NCI-H2029 treated with DMSO at 0.1 percent for 48 hours (cell line): ENCODE results near the gene SIPA1L3.

Experiments
- DNase-seq: peaks from one replicate; lab custom pipeline; 2025; lab: John Stamatoyannopoulos, UW

Gene SIPA1L3

DNA sequence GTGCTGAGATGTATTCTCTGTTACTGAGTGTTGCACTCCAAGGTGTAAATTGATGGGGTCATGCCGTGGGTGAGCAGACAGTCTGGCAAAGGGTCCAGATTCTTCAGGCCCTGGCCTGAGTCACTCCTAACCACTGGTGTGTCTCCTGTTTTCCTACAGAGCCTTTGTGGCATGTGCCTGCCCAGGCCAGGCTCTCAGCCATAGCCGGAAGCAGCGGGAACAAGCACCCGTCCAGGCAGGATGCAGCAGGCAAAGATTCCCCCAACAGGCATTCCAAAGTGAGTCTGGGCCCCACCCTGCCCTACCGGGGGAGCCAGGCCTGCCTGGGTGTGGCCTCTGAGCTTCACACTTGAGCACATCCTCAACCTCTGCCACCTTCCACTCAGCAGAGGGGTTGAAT lies 255.1 kb downstream of the SIPA1L3 start:
- DNase-seq = no peak

- DNase-seq = no peak
These were observed 255.6 kb downstream of the SIPA1L3 start for GRCh38 chr19:38162632-38163031.

- no peak for DNase-seq
These were observed 256.6 kb downstream of the SIPA1L3 start for GRCh38 chr19:38163419-38164290.

DNA sequence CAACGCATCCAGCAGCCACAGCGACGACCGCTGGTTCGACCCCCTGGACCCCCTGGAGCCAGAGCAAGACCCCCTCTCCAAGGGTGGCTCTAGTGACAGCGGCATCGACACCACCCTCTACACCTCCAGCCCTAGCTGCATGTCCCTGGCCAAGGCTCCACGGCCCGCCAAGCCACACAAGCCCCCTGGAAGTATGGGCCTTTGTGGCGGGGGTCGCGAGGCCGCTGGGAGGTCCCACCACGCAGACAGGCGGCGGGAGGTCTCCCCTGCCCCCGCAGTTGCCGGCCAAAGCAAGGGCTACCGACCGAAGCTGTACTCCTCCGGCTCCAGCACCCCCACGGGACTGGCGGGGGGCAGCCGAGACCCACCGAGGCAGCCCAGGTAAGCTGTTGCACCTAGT lies 257.5 kb downstream of the SIPA1L3 start:
- no peak for DNase-seq

GRCh38 chr19:38165335-38165734 lies 258.3 kb downstream of the SIPA1L3 start:
- no peak for DNase-seq

GRCh38 chr19:38168637-38169036 lies 261.6 kb downstream of the SIPA1L3 start:
- no peak for DNase-seq

DNA sequence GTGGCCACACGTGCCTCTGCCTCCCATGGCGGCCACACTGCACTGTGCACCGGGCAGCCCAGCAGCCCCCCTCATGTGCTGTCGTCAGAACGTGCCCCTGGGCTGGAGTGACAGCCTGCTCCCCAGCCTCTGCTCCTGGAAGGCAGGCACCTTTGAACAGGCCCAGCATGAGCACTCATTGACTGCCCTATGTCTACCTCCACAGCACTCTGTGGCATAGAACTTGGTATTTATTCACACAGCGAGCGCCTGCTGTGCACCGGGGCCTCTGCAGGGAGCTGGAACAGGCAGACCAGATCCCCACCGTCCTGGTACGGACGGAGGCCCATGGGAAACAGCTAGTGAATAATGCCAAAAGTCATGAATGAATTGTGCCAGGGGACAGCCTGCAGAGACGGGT lies 263.3 kb downstream of the SIPA1L3 start:
- no peak for DNase-seq

DNA sequence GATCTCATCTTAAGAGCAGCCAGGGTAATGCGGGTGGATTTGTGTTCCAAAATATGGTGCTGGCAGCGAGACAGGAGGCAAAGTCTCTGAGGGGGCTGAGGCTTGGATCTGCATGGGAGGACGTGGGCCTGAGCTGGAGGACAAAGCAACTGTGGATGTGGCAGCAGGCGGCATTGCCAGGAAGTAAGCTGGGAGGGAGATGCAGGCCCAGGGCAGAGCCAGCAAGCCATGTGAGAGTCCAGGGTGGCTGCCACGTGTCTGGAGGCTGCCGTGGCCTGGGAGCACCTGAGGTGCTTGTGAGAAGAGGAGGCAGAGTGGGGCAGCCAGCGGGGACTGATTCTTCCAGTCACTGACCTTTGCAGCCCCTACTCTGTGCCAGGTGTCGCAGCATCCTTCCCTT lies 265.0 kb downstream of the SIPA1L3 start:
- no peak for DNase-seq

DNA sequence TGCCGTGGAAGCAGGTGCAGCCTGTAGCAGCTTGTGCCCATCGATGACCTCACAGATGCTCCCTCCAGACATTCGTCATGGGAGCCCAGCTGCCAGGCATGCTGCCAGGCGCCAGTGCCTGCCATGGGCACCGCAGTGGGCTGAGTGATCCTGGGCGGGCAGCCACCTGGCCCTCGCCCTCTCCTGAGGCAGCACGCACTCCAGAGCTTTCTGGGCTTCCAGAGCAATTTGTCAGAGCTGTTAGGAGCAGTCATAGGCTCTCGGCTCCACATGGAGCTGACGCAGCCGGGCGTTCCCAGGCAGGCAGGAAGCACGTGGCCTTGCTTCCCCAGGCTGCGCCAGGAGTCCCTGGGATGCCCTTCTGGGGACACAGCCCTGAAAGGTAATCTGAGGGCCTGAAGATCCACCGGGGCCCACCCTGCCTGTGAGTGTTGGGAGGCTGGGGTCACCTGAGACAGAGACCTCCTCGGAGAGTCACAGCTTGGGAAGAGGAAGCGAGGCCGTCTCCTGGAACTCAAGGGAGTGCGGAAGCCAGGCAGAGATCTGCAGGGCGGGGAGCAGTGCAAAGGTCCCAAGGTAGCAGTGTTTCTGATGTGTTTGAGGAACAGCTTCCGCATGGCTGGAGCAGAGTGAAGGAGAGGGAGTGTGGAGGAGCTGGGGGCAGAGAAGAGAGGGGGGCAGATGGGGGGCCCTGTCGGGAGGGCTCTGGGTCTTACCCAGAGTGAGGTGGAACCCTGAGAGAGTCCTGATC lies 266.5 kb downstream of the SIPA1L3 start:
- DNase-seq = peak; percentile 90

- DNase-seq = no peak
These were observed 268.4 kb downstream of the SIPA1L3 start for GRCh38 chr19:38175422-38175821.

GRCh38 chr19:38180071-38180470 lies 273.1 kb downstream of the SIPA1L3 start:
- DNase-seq = no peak

DNA sequence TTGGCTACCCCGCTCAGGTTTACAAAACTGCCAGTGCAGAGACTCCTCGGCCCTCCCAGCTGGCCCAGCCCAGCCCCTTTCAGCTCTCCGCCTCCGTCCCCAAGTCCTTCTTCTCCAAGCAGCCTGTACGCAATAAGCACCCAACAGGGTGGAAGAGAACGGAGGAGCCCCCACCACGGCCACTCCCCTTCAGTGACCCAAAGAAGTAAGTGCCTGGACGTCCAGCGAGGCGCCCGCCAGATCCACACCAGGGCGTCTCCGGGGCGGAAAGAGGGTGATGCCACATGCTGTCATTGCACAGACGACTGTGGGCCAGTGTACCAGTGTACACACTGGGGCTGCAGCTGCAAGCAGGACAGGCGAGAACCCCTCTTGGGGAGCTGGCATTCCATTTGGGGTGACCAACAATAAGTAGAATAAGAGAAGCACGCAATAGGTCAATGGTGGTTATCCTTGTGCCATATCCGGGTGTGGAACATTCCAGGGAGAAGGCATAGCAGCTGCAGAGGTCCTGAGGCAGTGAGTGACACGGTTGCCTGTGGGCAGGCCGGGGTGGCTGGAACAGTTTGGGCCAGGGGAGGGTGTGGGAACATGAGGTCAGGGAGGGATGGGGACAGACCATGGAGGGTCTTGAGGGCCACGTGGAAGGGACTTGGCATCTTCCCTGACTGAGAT lies 275.7 kb downstream of the SIPA1L3 start:
- DNase-seq = no peak

GRCh38 chr19:38183251-38183897 lies 276.4 kb downstream of the SIPA1L3 start:
- no peak for DNase-seq

- DNase-seq = no peak
These were observed 277.8 kb downstream of the SIPA1L3 start for GRCh38 chr19:38184815-38185214.

DNA sequence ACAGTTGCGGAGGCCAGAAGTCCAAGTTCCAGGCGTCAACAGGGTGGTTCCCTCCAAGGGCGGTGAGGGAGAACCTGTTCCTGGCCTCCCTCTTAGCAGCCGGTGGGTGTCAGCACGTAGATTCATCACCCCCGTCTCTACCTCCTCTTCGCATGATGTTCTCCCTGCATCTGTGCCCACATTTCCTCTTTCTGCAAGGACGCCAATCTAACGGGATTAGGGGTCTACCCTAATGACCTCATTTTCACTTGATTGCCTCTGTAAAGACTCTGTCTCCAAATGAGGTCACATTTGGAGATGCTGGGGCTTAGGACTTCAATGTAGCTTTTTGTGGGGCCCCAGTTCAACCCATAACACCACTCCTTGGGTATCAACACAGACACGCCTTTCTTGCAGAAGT lies 278.6 kb downstream of the SIPA1L3 start:
- no peak for DNase-seq

GRCh38 chr19:38190061-38190460 lies 283.1 kb downstream of the SIPA1L3 start:
- no peak for DNase-seq

DNA sequence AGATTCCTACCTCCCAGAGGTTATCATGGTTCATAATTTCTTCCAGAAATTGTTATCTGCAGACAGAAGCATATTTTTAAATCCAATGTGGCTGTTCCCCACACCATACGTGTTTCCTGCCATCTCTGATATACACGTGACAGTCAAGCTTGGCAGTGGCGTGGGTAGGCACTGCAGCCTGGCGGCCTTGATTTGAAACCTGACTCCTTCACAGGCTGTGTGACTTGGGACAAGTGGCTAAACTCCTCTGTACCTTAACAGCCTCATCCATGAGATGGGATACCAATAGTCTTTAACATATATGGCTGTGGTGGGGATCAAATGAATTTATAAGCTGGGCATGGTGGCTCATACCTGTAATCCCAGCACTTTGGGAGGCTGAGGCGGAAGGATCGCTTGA lies 283.8 kb downstream of the SIPA1L3 start:
- no peak for DNase-seq

GRCh38 chr19:38191747-38192146 lies 284.7 kb downstream of the SIPA1L3 start:
- no peak for DNase-seq

- DNase-seq = peak; percentile 81
These were observed 286.4 kb downstream of the SIPA1L3 start for GRCh38 chr19:38193445-38193844.

- DNase-seq = no peak
These were observed 287.2 kb downstream of the SIPA1L3 start for GRCh38 chr19:38194061-38194701.

GRCh38 chr19:38195237-38195636 lies 288.2 kb downstream of the SIPA1L3 start:
- DNase-seq = peak; percentile 31
